Kidney epithelial cell (primary cell): ENCODE data around the gene ADAMTS3. TPM values are rescaled to one million over a fixed set of nuclear protein-coding genes. Genes with fewer than 3 reads are reported as not detected.
"Not testable (repeated sequence)": the region's sequence is repeated elsewhere in the genome, so short reads cannot be mapped to it uniquely, and the experiment has no call there.

Experiments
- DNase-seq: peaks from one replicate; pipeline ENCODE4 v3.0.0-alpha.2; 2010; ENCODE audit warnings: low read depth
- H3K27me3 ChIP-seq: 2 replicates; pipeline ENCODE4 v1.6.0; 2011; ENCODE audit warnings: low read length; ENCODE audit not compliant: control insufficient read depth, insufficient read depth
- H3K36me3 ChIP-seq: 2 replicates; pipeline ENCODE4 v1.5.1; 2011; ENCODE audit warnings: low read length; ENCODE audit not compliant: control insufficient read depth, insufficient read depth
- H3K4me3 ChIP-seq: 2 replicates; pipeline ENCODE4 v1.5.1; 2011; ENCODE audit warnings: low read depth, mild to moderate bottlenecking, control low read depth, low read length
- total RNA-seq: library from RNA; depleted of rRNA; stranded (reverse); fragments of >200 nt; gene quantifications from 2 replicates; pipeline ENCODE4 v1.2.3, GENCODE V29; 2015
- TF ChIP-seq, protein P1 (sequence below): IDR thresholded peaks from 2 replicates; pipeline ENCODE4 v1.5.1; 2011; ENCODE audit warnings: mild to moderate bottlenecking, moderate library complexity, low read length, control low read depth, inconsistent platforms; ENCODE audit not compliant: insufficient read depth, poor library complexity, severe bottlenecking

The ADAMTS3 gene
- total RNA-seq, 1 donor from 2014 or later: 3.5 TPM

DNA sequence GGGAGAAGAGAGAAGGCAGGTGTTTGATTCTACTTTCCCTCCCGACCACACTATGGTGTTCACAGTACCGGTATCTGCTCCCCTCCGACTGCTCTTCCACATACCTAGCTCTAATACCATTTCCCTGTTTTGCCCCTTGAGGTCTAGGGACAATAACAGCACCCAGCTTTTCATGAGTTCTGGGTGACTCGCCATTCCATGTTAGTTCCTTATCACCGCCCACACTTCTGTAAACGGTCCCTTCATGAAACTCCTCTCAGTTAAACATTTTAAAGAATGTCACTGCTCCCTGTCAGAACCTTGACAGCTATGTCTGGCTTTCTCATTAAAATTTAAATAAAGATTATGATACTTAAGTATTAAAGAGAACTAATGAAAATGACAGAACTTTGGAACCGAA lies 136.7 kb downstream of the ADAMTS3 start:
- H3K36me3 ChIP-seq: no peaks in the 10 kb centered on the region
- DNase-seq: no peak
- TF ChIP-seq, protein P1, sequence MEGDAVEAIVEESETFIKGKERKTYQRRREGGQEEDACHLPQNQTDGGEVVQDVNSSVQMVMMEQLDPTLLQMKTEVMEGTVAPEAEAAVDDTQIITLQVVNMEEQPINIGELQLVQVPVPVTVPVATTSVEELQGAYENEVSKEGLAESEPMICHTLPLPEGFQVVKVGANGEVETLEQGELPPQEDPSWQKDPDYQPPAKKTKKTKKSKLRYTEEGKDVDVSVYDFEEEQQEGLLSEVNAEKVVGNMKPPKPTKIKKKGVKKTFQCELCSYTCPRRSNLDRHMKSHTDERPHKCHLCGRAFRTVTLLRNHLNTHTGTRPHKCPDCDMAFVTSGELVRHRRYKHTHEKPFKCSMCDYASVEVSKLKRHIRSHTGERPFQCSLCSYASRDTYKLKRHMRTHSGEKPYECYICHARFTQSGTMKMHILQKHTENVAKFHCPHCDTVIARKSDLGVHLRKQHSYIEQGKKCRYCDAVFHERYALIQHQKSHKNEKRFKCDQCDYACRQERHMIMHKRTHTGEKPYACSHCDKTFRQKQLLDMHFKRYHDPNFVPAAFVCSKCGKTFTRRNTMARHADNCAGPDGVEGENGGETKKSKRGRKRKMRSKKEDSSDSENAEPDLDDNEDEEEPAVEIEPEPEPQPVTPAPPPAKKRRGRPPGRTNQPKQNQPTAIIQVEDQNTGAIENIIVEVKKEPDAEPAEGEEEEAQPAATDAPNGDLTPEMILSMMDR: no peak
- no peaks in the 10 kb centered on the region for H3K27me3 ChIP-seq
- no peak overlapping the region for H3K4me3 ChIP-seq

DNA sequence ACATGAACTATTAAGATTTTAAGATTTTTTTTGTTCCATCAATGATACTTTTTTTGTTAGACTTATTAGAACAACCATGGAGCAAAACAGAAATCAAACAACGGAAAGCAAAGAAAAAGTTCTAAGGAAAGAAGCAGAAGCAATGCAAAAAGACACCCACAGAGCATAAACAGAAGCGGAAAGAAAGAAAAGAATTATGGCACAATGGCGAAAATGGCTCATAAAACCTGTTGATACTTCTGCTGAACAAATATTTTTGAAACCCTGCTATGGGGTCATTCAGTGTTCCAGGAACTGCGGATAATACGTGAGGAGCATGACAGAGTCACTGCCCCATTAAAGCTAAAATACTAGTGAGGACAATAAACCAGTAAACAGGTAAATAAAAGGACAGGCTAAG lies 138.0 kb downstream of the ADAMTS3 start:
- TF ChIP-seq, protein P1: no peak
- Histone ChIP-seq H3K4me3 (no peak overlapping the region), H3K36me3 (no peaks in the 10 kb centered on the region), H3K27me3 (no peaks in the 10 kb centered on the region)
- no peak for DNase-seq

DNA sequence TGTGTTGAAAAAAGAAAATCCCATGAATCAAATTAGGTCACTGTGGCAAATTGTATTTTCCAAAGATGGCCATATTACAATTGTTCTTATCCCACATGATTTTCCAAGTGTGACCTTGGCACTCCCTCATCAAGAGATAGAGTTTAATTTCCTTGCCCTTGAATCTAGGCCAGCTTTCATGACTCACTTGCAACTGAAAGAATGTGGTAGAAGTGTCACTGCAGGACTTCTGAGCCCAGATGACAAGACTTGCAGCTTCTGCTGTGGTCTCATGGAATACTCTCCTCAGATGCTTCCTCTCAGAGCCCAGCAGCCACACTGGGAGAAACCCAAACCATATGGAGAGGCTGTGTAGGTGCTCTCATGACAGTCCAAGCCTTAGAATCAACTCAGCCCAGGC lies 139.0 kb downstream of the ADAMTS3 start:
- Histone ChIP-seq H3K4me3 (no peak overlapping the region), H3K27me3 (no peaks in the 10 kb centered on the region), H3K36me3 (no peaks in the 10 kb centered on the region)
- peak; percentile 18 for DNase-seq
- TF ChIP-seq, protein P1: no peak

DNA sequence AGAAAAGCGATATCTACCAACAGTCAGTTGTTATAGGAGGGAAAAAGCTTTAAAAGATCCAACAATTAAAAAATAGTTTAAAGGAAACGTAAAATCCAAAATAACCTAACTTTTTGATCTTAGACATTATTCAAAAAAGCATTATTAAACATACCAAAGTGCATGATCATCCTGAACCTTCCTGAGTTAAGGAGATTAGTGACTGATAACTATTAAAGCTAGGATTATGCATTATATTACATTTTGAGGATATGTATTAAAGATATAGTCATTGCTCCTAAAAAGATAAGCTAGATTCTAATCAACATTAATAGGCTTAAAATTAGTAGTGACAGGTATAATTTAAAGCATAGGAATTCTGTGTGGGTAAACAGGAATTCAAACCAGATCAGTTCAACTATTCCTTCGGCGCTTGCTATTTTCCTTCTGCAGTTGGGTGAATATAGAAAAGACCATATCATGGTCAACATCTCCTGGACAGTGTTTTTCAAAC lies 139.6 kb downstream of the ADAMTS3 start:
- Histone ChIP-seq H3K27me3 (no peaks in the 10 kb centered on the region), H3K36me3 (no peaks in the 10 kb centered on the region), H3K4me3 (no peak overlapping the region)
- TF ChIP-seq, protein P1: no peak
- no peak for DNase-seq

DNA sequence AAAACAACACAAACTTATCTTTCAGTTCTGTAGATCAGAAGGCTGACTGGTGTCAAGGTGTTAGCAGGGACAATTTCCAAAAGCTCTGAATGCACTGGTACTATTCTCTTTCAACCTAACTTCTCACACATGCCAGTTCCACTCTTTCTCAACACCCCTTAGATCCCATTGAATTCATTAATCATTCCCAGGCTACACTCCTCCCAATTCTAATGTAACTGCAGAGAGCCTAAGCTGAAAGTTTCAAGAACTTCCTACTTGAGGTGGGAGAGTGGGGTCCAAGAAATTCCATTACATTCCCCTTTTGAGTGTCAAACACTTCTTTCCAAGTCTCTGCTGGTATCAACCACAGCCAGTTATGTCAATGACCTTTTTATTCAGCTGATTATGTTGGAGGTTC lies 142.0 kb downstream of the ADAMTS3 start:
- TF ChIP-seq, protein P1: no peak
- Histone ChIP-seq H3K36me3 (no peaks in the 10 kb centered on the region), H3K4me3 (no peak overlapping the region), H3K27me3 (no peaks in the 10 kb centered on the region)
- no peak for DNase-seq

DNA sequence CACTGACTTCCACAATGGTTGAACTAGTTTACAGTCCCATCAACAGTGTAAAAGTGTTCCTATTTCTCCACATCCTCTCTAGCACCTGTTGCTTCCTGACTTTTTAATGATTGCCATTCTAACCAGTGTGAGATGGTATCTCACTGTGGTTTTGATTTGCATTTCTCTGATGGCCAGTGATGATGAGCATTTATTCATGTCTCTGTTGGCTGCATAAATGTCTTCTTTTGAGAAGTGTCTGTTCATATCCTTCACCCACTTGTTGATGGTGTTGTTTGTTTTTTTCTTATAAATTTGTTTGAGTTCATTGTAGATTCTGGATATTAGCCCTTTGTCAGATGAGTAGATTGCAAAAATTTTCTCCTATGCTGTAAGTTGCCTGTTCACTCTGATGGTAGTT lies 143.1 kb downstream of the ADAMTS3 start:
- DNase-seq, H3K4me3 ChIP-seq, H3K27me3 ChIP-seq, H3K36me3 ChIP-seq: not testable (repeated sequence)
